ENCODE measurements around the gene NTM.
A peak's percentile ranks its signal among the peaks of the same experiment; 100 is the strongest.
"Not testable (repeated sequence)": the region's sequence is repeated elsewhere in the genome, so short reads cannot be mapped to it uniquely, and the experiment has no call there.

The NTM gene

DNA sequence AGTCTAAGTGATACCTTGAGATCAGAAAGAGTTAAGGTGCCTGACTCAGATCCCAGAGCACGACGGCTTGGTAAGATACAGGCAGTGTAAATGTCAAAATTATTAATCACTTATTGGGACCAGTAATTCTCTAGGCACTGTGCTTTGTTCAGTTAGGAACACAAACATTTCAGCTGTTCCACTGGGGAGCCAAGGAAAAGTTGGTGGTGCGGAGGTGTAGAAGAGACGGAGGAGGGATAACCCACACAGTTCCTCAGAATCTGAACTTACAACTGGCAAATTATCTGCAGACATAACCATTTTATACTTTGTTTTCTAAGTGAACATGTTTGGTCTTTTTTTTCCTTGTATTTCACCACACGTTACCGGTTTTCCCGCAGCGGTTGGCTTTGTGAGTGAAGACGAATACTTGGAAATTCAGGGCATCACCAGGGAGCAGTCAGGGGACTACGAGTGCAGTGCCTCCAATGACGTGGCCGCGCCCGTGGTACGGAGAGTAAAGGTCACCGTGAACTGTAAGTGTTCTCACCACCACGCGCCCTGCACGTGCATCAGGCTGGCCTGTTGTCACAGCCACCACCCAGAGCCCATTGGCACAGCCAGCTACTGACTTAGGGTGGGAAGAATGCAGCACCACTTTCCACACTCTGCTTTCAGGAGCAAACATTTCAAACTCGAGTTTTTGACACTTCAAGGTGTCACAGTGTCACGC lies 937.0 kb downstream of the NTM start:
- DNase-seq, result no peak

DNA sequence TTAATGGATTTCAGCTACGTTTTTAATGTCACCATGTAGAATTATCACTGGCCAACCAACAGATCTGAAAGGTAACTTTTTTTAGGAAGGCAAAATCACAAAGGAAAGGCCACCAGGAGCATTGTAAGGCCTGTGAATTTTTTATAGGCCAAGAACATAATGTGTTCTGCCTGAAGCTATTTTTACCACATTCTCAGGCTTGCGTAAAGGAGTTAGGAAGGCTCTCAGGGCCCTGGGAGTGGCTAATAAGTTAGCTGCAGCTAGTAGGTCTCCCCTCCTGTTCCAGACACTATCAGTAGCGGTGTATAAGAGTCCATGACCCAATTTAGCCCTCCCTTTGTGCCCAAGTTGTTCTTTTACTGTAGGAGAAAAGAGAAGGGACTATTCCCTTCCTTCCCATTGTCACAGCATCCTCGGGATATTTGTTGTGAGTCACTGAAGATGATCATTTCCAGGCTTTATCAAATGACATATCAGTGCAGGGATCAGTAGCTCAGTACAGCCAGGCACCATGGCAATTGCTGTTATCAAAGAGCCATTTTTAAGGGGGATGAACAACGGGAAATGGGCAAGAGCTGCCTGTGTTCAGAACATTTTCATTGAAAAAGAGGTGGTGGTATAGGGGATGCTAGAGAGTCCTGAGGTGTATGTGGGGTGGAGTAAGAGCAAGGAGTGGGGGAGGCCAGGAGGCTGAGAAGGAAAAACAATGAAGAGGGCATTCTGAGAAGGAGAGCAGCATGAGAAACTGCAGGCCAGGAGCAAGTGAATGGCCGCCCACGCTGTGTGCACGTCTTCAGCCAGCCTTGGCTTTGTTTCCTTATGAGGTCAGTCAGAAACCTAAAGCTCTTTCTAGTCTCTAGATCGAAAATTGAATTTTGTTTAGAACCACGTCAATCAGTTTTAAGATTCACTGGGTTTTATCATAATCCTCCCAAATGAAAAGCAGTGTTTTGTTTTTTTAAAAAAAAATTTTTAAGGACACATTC lies 940.3 kb downstream of the NTM start:
- DNase-seq, result no peak

DNA sequence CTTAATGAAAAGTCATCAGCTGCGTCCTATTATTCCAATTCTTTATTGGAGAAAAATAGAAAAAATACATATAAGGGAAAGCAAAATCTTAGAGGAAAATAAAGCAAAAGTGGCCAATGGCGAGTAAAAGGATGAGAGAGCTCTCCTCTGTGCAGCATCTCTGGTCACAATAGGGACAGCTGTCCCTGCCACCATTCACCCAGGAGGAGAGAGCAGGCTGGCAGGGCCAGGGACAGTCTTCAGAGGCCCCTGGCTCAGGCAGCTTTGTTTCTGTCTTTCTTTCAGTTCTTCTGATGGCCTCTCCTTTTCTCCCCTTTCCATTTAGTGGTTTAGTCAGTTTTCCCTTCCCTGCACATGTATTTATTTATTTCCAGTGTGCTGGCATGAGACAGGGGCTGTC lies 941.3 kb downstream of the NTM start:
- no peak for DNase-seq

DNA sequence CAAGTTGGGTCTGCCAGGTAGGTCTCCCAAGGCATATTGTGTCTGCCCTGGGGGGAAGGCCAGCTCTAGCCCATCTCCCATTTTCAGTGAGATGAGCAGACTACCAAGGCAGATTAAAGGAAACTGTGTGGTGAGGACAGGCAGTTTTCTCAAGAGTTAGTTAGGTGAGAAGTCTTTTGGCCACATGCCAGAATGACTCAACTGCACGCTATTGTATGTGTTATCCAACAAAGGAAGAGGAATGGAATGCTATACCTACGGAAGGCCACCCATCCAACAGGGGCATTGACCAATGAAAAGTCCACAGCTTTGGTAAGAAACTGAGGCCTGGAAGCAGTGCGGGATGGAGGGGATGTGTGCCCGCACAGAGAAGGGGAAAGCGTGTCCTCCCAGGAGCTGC lies 941.7 kb downstream of the NTM start:
- no peak for DNase-seq

DNA sequence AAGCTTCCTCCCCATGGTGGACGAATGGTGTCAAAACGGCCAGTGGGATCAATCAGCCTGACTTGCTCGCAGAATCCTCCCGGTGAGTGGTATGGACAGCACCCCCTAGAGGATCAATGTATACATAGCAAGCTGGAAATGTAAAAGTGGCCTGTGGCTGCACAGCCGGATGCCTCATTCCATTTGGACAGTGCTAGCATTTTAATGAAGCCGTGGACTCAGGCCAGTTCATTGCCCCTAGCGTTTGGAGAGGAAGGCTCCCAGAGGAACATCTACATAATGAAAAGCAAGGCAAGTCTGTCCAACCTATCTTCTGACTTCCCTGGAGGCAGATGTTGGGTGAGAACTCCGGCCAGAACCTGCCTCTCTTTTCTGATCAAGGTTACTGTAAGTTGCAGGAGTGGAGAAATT lies 942.3 kb downstream of the NTM start:
- DNase-seq, result peak; percentile 17

DNA sequence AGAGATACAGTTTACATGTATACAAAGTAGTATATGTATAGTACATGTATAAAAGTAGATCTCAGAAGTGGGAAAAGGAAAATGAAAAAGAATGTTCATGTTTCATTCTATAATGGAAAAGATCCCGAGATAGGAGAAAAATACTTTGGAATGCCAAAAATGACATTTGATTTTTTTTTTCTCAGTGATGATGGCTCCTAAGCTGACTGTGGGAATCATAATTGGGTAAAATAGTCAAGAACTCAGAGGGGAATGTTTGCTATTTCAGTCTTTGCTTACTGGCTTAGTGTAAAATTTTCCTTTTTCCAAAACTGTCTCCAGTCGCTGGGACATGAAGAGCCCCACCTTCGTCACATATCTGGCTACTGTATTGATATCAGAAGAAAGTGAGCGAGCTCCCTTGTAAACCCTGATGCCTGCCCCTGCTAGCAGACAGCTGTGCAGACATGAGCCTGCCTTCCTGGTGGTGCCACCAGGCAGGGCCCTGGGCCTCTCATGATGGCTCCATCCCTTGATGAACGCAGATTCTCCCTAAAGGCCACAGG lies 944.6 kb downstream of the NTM start:
- no peak for DNase-seq

DNA sequence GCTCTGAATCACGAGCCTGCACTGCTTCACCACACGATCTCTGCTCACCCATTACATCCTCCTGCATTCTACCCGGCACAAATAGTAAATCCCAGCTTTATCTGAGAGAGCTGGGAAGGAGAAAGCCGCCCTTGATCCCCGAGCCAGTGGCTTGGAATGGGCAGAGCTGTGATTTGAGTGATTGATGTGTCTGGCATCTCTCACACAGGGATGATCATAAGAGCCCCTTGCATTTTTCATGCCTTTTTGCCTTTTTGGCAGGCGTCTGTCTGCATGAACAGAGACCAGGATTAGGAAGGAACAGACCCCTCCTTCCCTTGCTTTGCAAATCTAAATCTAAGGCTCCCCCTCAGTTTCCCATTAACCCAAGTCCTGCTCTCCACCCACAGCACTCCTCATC lies 945.3 kb downstream of the NTM start:
- DNase-seq, result no peak

DNA sequence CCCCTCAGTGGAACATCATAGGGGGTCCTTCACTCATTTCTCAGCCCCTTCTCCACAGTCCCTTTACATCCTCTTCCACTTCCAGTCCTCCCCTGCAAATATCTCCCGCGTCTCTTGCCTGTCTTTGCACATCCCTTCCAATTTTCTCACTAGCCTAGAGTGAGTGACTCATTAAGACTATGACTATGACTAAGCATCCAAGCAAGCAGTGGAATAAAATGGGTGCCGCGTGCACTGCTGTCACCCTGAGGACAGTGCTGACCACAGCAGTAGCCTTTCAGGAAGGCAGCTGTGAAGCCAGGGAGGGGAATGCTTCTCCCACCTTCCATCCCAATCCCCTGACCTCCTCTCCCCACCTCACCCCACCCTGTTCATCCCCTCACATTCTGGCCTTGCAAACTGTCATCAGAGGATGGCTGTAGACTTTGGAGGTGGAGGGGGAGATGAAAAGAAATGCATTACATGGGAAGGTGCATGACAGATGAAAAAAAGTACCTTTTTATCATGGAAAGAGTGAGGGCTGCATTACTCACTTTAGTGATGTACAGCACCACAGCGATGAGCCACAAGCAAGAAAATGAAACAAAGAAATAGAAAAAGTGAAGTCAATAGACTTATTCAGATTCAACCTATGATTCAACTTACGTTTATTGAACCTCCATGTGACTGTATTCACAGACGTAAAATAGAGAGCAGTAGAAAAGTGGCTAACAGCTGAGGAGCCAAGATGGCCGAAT lies 948.2 kb downstream of the NTM start:
- no peak for DNase-seq

DNA sequence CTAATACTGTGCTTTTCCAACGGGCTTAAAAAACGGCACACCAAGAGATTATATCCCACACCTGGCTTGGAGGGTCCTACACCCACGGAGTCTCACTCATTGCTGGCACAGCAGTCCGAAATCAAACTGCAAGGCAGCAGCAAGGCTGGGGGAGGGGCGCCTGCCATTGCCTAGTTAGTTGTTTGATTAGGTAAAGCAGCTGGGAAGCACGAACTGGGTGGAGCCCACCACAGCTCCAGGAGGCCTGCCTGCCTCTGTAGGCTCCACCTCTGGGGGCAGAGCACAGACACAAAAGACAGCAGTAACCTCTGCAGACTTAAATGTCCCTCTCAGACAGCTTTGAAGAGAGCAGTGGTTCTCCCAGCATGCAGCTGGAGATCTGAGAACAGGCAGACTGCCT lies 949.0 kb downstream of the NTM start:
- DNase-seq, result not testable (repeated sequence)

DNA sequence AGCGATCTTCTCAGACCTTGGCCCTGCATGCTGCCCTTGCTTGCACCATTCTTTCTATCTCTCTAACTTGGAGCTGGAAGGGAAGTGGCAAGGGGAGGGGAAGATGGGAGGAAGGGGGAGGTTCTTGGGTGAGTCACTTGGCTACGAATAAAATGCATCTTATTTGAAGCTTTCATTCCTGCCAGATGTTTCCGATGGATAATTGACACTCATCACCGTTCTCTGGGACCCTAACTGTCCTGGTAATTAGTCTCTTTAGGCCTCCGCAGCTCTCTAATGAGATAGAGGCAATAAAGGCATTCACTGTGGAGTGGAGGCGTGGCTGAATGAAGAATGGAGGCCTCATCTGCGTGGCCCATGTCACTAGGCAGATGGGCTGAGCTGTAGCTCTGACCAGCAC lies 960.1 kb downstream of the NTM start:
- DNase-seq, result no peak

DNA sequence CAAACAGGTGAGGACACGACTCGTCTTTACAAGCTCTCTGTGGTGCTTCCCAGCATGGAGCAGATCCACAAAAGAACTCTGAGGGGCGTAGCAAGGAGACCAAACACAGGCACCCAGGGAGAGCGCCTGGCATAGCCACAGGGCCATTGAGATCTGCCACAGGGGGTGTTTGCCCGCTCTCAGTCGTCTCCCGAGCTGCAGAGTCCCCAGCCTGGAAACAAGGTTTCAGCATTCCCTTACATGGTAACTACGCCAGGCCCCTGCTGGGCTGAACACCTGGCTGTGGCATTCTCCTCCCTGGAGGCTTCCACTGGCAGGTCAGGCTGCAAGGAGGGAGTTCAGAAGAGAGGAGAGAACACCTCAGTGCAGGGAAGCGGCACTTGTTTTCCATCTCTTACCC lies 962.1 kb downstream of the NTM start:
- no peak for DNase-seq

DNA sequence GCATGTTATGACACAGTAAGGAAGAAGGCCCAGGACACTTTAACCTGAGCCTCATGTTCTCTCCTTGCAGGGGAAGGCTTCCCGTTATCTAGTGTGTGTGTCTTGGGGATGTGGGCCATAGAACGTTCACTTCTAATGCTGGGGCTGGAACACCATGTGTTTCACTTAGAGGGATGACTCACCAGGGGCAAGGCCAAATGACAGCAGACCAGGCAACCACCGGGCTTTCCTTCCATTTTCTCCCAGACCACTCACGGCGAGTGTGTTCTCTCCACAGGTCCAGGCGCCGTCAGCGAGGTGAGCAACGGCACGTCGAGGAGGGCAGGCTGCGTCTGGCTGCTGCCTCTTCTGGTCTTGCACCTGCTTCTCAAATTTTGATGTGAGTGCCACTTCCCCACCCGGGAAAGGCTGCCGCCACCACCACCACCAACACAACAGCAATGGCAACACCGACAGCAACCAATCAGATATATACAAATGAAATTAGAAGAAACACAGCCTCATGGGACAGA lies 964.4 kb downstream of the NTM start:
- DNase-seq, result no peak

DNA sequence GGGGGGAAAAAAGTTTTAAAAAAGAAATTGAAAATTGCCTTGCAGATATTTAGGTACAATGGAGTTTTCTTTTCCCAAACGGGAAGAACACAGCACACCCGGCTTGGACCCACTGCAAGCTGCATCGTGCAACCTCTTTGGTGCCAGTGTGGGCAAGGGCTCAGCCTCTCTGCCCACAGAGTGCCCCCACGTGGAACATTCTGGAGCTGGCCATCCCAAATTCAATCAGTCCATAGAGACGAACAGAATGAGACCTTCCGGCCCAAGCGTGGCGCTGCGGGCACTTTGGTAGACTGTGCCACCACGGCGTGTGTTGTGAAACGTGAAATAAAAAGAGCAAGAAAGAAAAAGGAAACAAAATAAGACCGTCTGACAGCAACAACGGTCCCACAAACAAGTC lies 964.9 kb downstream of the NTM start:
- no peak for DNase-seq

DNA sequence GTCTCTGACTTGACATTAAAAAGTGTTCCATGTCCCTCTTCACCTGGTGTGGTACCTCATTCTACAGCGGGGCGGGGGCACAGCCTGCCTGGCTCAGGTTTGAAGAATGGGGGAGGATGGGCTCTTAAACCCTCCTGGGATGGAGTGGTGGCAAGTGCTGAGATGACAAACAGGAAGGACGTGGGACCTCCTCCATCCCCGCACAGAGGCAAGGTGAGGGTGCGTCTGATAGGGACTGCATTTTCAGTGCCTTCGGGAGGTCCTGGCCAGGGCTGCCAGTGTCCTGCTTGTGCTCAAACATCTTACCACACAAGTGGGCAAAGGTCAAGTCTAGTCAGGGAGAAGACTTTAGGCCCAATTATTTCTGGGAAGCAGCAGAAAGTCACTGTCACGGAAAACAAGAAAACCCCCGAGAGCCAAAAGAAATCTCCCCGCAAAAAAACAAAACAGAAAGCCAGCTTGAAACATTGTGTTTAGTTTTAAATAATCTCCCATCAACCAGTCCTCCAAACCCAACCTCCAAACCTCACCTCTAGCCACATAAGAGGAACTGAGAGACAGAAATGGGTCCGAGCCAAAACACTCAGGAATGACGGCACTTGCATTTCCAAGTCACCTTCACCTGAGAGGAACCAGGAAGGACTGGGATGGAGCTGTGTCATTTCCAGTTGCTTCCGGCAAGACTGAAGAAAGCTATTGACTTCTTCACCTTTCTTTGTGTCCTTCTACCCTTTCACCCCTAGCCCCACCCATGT lies 966.5 kb downstream of the NTM start:
- DNase-seq, result no peak

DNA sequence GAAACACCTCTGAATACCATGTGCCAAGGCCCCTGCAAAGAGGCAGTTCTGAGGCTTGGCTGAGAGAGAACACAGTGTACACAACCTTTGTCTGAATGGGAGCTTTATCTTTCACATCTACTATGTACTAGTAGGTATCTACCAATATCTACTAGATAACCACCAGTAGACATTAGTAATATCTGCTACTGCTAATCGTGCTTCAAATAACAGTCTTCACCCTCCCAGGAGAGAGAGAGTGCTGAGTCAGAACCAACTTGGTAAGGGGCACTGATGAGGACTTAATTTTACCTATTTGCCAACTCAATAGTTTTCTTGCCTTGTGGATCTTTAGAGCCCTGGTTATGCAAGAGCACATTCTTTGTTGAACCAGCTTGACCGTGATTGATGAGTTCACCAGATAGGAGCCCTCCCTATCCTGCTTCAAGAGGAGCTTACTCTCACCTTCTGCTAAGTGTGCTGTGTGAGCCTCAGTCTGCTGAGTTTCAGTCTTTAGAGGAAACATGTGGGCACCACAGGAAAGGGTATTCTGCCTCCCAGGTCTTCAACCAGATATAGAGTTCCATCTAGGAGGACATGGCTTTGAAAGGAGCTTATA lies 967.5 kb downstream of the NTM start:
- DNase-seq, result no peak

DNA sequence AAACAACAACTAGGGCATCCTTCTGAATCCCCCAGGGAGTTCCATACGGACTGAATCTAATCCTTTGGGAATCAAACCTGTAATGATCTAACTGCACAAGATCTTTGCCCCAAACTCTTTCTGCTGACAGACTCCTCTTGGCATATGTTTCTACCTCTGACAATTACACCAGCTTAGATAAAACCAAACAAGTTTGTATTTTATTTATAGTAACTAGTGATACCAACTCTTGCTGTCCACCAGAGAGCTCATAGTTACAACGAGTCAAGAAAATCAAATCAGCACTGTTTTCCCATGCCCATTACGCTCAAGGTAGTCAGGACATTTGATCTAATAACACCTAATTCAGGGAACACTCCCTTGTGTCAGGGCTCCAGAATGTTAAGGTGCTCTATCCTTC lies 972.0 kb downstream of the NTM start:
- no peak for DNase-seq

DNA sequence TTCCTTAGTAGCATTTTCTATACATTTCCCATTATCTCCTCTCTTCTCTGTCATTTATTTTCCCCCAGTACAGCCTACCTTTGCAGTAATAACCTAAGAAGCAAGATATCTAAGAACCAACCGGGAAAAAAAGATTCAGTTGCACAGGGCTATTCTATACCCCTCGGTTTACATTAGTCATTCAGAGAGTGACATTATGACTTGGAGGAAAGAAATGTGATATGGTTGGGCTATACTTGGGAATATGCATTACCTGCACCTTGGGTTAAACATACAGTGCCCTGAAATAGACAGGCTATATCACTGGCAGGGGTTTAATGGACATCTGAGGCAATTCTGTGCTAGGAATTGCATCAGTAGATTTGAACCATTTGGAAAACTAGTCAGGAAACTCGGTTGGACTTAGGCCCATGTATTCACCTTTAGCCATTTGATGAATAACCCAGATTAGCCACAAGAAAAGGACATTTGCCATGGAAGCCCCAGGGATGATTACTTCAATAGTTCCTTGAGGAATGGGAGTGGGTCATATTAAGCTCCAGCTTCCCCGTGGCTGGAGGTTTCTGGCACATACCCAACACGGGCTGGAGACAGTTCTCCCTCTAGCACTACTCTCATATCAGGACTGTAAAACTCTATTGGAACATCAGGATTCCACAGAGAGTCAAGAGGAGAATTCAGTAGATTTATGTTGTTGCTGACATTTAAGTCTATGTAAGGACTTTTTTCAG lies 973.2 kb downstream of the NTM start:
- no peak for DNase-seq

DNA sequence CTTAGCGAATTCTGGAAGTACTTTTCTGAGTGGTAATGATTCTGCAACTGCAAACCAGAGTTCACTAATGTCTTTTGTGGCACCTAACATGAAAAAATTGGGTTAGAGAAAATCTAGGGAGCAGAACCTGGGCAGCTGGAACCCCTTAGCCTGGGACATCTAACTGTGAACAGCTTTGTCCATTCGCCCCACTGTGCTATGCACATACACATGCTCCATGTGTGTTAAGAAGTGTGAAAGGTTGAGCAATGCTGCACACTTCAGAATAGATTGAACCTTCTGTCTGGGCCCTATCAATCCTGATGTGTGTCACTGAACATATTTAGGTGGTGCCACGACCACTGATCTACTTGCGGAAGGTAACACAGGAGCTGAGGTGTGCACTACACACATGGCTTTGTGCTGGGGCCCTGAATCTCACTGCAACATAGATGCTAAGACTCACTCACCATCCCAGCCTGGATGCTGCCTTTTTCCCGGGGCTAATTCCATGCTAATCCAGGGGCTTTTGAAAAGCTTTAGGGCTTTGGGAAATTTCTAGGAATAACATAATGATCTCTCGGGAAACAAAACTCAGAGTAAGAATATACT lies 976.2 kb downstream of the NTM start:
- DNase-seq, result no peak

DNA sequence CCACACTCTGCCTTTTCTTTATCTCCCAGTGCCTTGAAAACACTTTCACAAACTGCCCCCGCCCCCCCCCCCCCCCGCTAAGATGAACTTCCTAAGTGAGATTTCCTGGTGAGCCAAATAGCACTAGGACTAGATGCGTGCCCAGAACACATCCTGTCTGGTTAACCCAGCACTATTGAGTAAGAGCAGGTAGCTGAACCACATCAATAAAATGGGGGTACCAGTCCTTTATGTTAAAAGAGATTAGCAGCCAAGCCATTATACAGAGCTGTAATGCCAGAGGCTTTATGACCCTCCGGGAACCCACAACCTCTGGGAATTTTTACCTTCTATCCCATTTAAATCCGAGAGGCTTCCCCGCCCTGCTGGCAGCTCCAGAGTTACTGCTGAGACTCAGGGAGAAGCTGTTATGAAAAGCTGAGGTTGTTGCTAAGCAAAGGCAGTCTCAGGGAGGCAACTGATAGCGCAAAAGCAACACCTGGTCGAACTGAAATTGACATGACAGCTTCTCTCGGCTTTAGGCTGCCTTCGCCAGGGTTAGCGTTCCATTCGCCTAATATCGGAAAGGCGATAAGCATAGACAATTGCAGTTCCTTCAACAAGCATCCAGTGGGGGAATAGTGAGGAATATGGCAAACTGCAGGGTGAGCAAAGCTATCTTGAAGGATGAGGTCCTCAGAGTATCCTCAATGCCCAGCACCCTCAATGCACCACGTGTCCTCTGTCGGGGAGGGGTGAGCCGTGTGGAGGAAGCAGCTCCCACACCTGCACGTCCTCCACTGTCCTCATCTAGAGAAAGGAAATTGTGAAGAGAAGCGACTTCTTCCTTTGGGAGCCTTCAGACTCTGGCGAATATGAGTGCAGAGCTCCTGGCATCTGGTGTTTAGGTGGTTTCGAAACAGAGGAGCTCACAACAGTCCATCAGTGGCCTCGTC lies 977.0 kb downstream of the NTM start:
- no peak for DNase-seq

All from NCI-H1436 (cell line).